GM06990 (cell line): ENCODE results near the gene WDPCP.

ENCODE experiments used
- DNase-seq: peaks from one replicate; pipeline ENCODE4 v3.0.0-alpha.2; 2011; ENCODE audit not compliant: insufficient read length; ENCODE audit errors: extremely low read depth
- H3K27me3 ChIP-seq: replicated peaks from 2 replicates; pipeline ENCODE4 v1.6.0; 2011; ENCODE audit warnings: low read length; ENCODE audit not compliant: control insufficient read depth, insufficient read depth
- H3K36me3 ChIP-seq: 2 replicates; pipeline ENCODE4 v1.5.1; 2011; ENCODE audit warnings: low read length; ENCODE audit not compliant: control insufficient read depth, insufficient read depth
- H3K4me3 ChIP-seq: replicated peaks from 2 replicates; pipeline ENCODE4 v1.5.1; 2011; ENCODE audit warnings: low read depth, mild to moderate bottlenecking, control low read depth, low read length
- TF ChIP-seq, protein P1 (sequence below): IDR thresholded peaks from 2 replicates; pipeline ENCODE4 v1.5.1; 2011; ENCODE audit warnings: low read length, control low read depth, mild to moderate bottlenecking, inconsistent platforms; ENCODE audit not compliant: insufficient read depth, poor library complexity, severe bottlenecking

Gene WDPCP

GRCh38 chr2:63555299-63555698, 33.0 kb downstream of the WDPCP start:
- no peak for DNase-seq
- TF ChIP-seq, protein P1, sequence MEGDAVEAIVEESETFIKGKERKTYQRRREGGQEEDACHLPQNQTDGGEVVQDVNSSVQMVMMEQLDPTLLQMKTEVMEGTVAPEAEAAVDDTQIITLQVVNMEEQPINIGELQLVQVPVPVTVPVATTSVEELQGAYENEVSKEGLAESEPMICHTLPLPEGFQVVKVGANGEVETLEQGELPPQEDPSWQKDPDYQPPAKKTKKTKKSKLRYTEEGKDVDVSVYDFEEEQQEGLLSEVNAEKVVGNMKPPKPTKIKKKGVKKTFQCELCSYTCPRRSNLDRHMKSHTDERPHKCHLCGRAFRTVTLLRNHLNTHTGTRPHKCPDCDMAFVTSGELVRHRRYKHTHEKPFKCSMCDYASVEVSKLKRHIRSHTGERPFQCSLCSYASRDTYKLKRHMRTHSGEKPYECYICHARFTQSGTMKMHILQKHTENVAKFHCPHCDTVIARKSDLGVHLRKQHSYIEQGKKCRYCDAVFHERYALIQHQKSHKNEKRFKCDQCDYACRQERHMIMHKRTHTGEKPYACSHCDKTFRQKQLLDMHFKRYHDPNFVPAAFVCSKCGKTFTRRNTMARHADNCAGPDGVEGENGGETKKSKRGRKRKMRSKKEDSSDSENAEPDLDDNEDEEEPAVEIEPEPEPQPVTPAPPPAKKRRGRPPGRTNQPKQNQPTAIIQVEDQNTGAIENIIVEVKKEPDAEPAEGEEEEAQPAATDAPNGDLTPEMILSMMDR: no peak
- no peaks in the 10 kb centered on the region for H3K36me3 ChIP-seq
- H3K4me3 ChIP-seq: no peak overlapping the region
- no peaks in the 10 kb centered on the region for H3K27me3 ChIP-seq

GRCh38 chr2:63553049-63553448, 35.2 kb downstream of the WDPCP start:
- no peak overlapping the region for H3K4me3 ChIP-seq
- H3K27me3 ChIP-seq: no peaks in the 10 kb centered on the region
- DNase-seq: no peak
- TF ChIP-seq, protein P1: no peak
- no peaks in the 10 kb centered on the region for H3K36me3 ChIP-seq

DNA sequence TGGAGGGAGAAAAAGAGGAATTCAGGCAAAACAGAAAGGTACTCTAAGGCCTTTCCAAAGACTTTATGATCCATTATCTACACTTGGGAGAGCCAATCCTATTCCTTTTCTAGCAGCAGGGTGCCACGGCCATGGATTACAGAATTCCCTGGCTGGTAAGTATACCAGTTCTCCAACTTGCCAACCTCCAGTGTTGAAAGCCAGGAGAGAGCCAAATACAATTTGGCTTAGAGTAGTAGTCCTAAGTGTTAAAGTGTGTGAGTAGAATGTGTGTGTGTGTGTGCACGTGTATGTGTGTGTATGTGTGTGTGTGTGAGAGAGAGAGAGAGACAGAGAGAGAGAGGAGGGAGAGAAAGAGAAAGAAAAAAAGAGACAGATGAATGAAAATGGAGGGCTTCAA, 43.3 kb downstream of the WDPCP start:
- no peak for DNase-seq
- no peaks in the 10 kb centered on the region for H3K27me3 ChIP-seq
- TF ChIP-seq, protein P1: no peak
- H3K4me3 ChIP-seq: no peak overlapping the region
- no peaks in the 10 kb centered on the region for H3K36me3 ChIP-seq

DNA sequence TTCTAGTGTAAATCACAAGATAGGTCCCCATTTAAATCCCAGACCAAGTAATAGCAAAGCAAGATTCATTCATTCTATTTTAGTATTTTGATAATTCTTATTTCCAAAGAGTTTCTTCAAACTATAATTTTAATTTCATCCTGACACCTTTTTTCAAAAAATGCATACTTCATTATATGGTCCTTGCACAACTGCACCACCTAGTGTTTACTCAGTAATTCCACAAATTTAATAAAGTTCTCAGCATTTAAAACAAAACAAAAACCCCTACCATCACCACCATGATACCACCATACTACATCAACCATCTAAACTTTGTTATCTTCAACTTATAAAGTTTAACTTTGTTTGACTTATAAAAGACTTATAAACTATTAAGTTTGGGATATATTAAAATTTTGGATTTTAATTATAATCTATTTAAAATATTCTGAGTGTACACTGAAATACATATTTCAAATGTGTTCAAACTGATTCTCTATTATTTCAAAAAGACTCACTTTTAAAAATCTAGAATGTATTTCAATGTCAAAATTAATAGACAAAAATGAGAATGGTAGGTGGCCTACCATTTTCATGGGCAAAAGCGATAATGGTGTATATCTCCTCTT, 44.2 kb downstream of the WDPCP start:
- no peaks in the 10 kb centered on the region for H3K36me3 ChIP-seq
- TF ChIP-seq, protein P1: peak; percentile 59
- H3K4me3 ChIP-seq: no peak overlapping the region
- no peaks in the 10 kb centered on the region for H3K27me3 ChIP-seq
- DNase-seq: no peak

DNA sequence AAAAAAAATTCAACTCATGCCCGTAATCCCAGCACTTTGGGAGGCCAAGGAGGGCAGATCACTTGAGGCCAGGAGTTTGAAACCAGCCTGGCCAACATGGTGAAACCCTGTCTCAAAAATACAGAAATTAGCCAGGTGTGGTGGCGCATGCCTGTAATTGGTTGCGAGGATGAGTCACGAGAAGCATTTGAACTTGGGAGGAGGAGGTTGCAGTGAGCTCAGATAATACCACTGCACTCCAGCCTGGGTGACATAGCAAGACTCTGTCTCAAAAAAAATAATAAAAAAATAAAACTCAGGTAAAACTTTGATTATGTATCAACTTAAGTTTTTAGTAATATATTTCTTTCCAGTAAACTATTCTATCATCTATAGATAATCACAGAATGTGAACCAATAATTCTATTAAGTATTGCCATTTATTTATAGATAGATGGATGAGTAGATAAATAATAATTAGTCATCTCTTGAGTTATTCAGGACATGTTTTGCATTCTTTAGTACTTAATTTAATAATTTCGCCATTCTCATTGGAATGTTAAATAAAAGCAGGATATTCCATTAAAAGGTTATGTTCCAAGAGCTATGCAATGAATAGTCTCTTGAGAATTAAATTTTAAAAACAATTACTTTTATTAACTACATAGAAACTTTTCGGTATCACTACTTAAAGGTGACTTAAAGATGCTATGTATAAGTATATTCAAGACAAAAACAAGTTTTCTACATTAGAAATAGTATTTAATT, 48.7 kb downstream of the WDPCP start:
- Histone ChIP-seq H3K4me3 (no peak overlapping the region), H3K27me3 (no peaks in the 10 kb centered on the region), H3K36me3 (no peaks in the 10 kb centered on the region)
- no peak for DNase-seq
- TF ChIP-seq, protein P1: no peak
